HepG2 (cell line): ENCODE data around the gene SLC38A3. TPM values are rescaled to one million over a fixed set of nuclear protein-coding genes. Genes with fewer than 3 reads are reported as not detected.

Experiments used
- ARHGAP35 ChIP-seq: sonication (generic); formaldehyde crosslinking; IDR thresholded peaks from 2 replicates; pipeline ENCODE4 v1.9.0; 2022; ENCODE audit warnings: mild to moderate bottlenecking, inconsistent platforms, moderate library complexity, missing genetic modification reagents, borderline replicate concordance
- ASH2L ChIP-seq: fragments of 300-600, 200-600 bp; sonication (generic); IDR thresholded peaks from 2 replicates; pipeline ENCODE4 v1.7.0; 2017; ENCODE audit warnings: low read depth, mild to moderate bottlenecking, moderate library complexity, mixed read lengths, low read length; ENCODE audit not compliant: insufficient read length
- ATF5 ChIP-seq: sonication (generic); formaldehyde crosslinking; IDR thresholded peaks from 2 replicates; pipeline ENCODE4 v1.4.0; 2020; ENCODE audit warnings: mild to moderate bottlenecking, low read depth, missing genetic modification reagents
- FOXP4 ChIP-seq: sonication (generic); formaldehyde crosslinking; IDR thresholded peaks from 2 replicates; pipeline ENCODE4 v1.4.0; 2020; ENCODE audit warnings: missing genetic modification reagents
- ZNF260 ChIP-seq: sonication (generic); formaldehyde crosslinking; IDR thresholded peaks from 2 replicates; pipeline ENCODE4 v1.4.0; 2020; ENCODE audit warnings: missing genetic modification reagents, low read depth, mild to moderate bottlenecking, borderline replicate concordance
- ZNF710 ChIP-seq: sonication (generic); formaldehyde crosslinking; IDR thresholded peaks from 2 replicates; pipeline ENCODE4 v1.5.0; 2020; ENCODE audit warnings: mild to moderate bottlenecking, missing genetic modification reagents, borderline replicate concordance
- ZNF766 ChIP-seq: sonication (generic); formaldehyde crosslinking; IDR thresholded peaks from 2 replicates; pipeline ENCODE4 v1.5.0; 2020; ENCODE audit warnings: missing genetic modification reagents, borderline replicate concordance
- ZNF781 ChIP-seq: sonication (generic); formaldehyde crosslinking; IDR thresholded peaks from 2 replicates; pipeline ENCODE4 v1.5.1; 2020; ENCODE audit warnings: borderline replicate concordance, mild to moderate bottlenecking, missing genetic modification reagents; ENCODE audit errors: not compliant biosample characterization
- polyA plus RNA-seq, 8 experiments: library from polyadenylated mRNA; depleted of rRNA in 3 of 8; stranded (reverse) in 7 of 8; unstranded in 1 of 8; fragments of >200 nt; fragmentation: Illumina TruSeq in 4 of 8; extraction: Trizol in 4 of 8; gene quantifications; 2 replicates each; pipeline versions ENCODE4 v1.2.1 to v1.2.3, GENCODE V29; 2011 to 2016; ENCODE audit warnings: low read depth in 4 of 8, missing spikeins in 1 of 8, mixed read lengths in 1 of 8; ENCODE audit not compliant: insufficient read depth in 1 of 8
- total RNA-seq, 5 experiments: library from RNA; depleted of rRNA; stranded (reverse); fragments of >200 nt; fragmentation: Illumina TruSeq; extraction: Trizol; gene quantifications; 2 replicates each; pipeline ENCODE4 v1.2.3, GENCODE V29; 2016; ENCODE audit warnings: low read depth in 1 of 5

SLC38A3 gene
- total and polyA plus RNA-seq, 2 of the 13 experiments (the other 11 are each of a cell fraction or from before 2014, with no cell fraction given) = 29.8 to 164 TPM

GRCh38 chr3:50221051-50221410 is 16.0 kb downstream of the SLC38A3 start (continued):
- no peak for TF ChIP-seq ZNF260 (CRISPR knock-in tag)
- no peak for TF ChIP-seq FOXP4 (CRISPR knock-in tag)
- TF ChIP-seq ASH2L = no peak
- no peak for TF ChIP-seq ARHGAP35 (CRISPR knock-in tag)
- no peak for TF ChIP-seq ZNF781 (CRISPR knock-in tag)
- no peak for TF ChIP-seq ZNF766 (CRISPR knock-in tag)
- no peak for TF ChIP-seq ATF5 (CRISPR knock-in tag)
- TF ChIP-seq ZNF710 (CRISPR knock-in tag) = no peak
- TF ChIP-seq, all 625 proteins: peak for 12
